ENCODE results near the gene COL18A1.

DNA sequence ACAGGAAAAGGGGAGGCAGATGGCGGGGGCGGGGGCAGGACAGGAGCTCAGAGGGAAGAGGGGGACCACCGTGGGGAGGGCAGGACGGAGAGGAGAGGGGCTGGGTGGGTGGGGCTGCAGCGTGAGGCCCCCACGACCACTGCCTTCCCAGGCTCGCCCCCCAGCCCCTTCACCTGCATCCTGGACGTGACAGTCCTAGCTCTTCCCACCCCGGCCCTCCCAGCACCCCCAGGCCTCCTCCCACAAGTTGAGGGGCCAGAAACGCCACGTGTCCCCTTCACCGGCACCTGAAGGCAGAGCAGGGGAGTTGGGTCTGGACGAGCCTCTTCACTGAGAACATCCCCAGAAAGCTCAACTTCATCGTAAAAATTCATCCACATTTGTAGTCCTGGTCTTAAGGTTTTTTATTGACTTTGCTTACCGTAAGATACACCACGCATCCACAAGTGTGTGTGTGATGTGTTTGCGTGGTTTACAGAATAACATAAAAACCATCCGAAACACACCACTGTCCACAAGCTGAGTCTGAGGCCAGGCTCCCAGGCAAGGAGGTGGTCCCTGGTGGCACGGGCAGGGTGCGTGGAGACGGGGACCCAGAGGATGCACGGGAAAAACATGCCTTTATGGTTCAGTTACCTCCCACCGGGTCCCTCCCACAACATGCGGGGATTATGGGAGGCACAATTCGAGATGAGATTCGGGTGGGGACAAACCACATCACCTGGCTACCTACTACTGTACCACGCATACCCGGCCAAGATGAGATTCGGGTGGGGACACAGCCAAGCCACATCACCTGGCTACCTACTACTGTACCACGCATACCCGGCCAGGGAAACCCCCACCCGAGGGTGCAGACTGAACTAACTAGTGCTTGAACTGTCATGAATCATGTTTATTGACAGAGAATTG, 13.9 kb upstream of the COL18A1 start:
- TF ChIP-seq CTCF (conservative IDR thresholded peaks at IDR 0.05; ENCODE audit: low read length), result no peak
- TF ChIP-seq EZH2phosphoT487 (IDR thresholded peaks at IDR 0.05; ENCODE audit: borderline replicate concordance), result no peak

All from Loucy (cell line).